Esophagus squamous epithelium (tissue), 4 donors: ENCODE data around the gene IL10RA.

Experiments used
- POLR2A ChIP-seq, 4 donors: fragments of 450-650 bp; IDR thresholded peaks; one replicate each; pipeline ENCODE4 v1.6.1; 2017; ENCODE audit warnings: antibody characterized with exemption in 4 of 4, mild to moderate bottlenecking in 4 of 4, moderate library complexity in 3 of 4
- TF ChIP-seq, protein P1 (sequence below), 6 experiments: fragments of 450-650 bp in 4 of 6; fragments of 200-600 bp in 2 of 6; sonication (generic) in 2 of 6; IDR thresholded peaks; one replicate each; pipeline ENCODE4 v1.5.1; 2016 to 2019; ENCODE audit warnings: antibody characterized with exemption in 6 of 6, mild to moderate bottlenecking in 4 of 6, moderate library complexity in 4 of 6

DNA sequence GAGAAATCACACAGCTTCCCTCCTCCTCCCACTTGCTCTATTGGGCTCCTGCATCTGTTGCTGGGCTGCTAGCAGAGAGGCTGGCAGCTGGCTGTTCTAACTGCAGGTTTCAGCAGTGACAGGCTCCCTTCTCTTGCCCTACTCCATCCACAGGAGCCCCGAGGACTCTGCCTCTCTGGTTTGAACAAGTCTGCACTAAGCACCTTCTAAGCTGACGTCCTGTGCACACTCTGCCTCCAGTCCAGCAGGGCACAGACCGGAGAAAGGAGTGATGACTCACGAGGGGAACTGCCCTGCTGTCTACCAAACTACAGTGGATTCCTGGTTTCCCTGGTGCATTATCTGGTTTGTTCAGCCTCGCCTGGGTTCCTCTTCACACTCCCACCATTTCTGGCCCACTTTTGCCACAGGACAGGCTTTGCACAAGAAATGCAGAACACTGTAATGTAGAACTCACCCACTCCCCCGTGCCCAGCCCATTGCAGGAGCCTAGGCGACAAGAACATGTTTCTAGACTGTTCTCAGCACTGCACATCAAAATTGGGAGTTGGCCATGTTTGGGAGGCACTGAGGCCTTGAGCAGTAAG is 26.0 kb downstream of the IL10RA start:
- TF ChIP-seq, protein P1, sequence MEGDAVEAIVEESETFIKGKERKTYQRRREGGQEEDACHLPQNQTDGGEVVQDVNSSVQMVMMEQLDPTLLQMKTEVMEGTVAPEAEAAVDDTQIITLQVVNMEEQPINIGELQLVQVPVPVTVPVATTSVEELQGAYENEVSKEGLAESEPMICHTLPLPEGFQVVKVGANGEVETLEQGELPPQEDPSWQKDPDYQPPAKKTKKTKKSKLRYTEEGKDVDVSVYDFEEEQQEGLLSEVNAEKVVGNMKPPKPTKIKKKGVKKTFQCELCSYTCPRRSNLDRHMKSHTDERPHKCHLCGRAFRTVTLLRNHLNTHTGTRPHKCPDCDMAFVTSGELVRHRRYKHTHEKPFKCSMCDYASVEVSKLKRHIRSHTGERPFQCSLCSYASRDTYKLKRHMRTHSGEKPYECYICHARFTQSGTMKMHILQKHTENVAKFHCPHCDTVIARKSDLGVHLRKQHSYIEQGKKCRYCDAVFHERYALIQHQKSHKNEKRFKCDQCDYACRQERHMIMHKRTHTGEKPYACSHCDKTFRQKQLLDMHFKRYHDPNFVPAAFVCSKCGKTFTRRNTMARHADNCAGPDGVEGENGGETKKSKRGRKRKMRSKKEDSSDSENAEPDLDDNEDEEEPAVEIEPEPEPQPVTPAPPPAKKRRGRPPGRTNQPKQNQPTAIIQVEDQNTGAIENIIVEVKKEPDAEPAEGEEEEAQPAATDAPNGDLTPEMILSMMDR (IDR thresholded peaks at IDR 0.05): no peak
- no peak for TF ChIP-seq POLR2A (IDR thresholded peaks at IDR 0.05)
